Prostate gland (tissue), 2 donors: ENCODE results near the gene DHX34. TPM values are rescaled to one million over a fixed set of nuclear protein-coding genes. Genes with fewer than 3 reads are reported as not detected.

Experiments used
- DNase-seq: peaks from one replicate; pipeline ENCODE4 v3.0.0-alpha.2; 2019; ENCODE audit warnings: low spot score
- H3K27ac ChIP-seq, 2 donors: fragments of 200-600 bp; sonication (generic); 2 replicates each; pipeline ENCODE4 v1.5.1; 2017 to 2019
- H3K27me3 ChIP-seq: fragments of 200-600 bp; sonication (generic); replicated peaks from 2 replicates; pipeline ENCODE4 v1.5.1; 2019; ENCODE audit not compliant: insufficient read depth
- H3K36me3 ChIP-seq, 2 donors: fragments of 200-600 bp; sonication (generic); 1 replicate in 1 of 2; 2 replicates in 1 of 2; pipeline versions ENCODE4 v1.5.1 to v1.8.1; 2017 to 2019
- H3K4me1 ChIP-seq: fragments of 200-600 bp; sonication (generic); replicated peaks from 2 replicates; pipeline ENCODE4 v1.5.1; 2019
- H3K4me3 ChIP-seq, 2 donors: fragments of 200-600 bp; sonication (generic); 2 replicates each; pipeline ENCODE4 v1.5.1; 2017 to 2019
- H3K9me3 ChIP-seq: fragments of 200-600 bp; sonication (generic); 2 replicates; pipeline ENCODE4 v1.5.1; 2017
- POLR2A ChIP-seq: fragments of 450-650 bp; IDR thresholded peaks from one replicate; pipeline ENCODE4 v1.6.1; 2016; ENCODE audit warnings: antibody characterized with exemption, mild to moderate bottlenecking
- POLR2AphosphoS5 ChIP-seq: sonication (generic); formaldehyde crosslinking; IDR thresholded peaks from one replicate; pipeline ENCODE4 v1.6.1; 2017; ENCODE audit warnings: antibody characterized with exemption
- WGBS: methylation state at CpG from one replicate; pipeline ENCODE4 v1.1.5; 2018; 5-methylcytosine and 5-hydroxymethylcytosine counted together
- intact Hi-C: fragments of 100-400 bp; cut with DNase I; formaldehyde crosslinking; loops from one replicate; pipeline ENCODE4 v1.14.2; 2022
- total RNA-seq, 2 donors: library from RNA; depleted of rRNA; stranded (reverse); fragments of >200 nt; gene quantifications; one replicate each; pipeline ENCODE4 v1.1.0, GENCODE V29; 2016
- TF ChIP-seq, protein P1 (sequence below), 4 experiments: fragments of 200-600 bp in 2 of 4; fragments of 450-650 bp in 2 of 4; sonication (generic) in 2 of 4; IDR thresholded peaks; 1 replicate in 3 of 4; 2 replicates in 1 of 4; pipeline ENCODE4 v1.5.1; 2016 to 2019; ENCODE audit warnings: antibody characterized with exemption in 4 of 4, mild to moderate bottlenecking in 2 of 4, moderate library complexity in 2 of 4

Gene DHX34
- total RNA-seq, 2 donors from 2014 or later, result 15.5 to 41.8 TPM

DNA sequence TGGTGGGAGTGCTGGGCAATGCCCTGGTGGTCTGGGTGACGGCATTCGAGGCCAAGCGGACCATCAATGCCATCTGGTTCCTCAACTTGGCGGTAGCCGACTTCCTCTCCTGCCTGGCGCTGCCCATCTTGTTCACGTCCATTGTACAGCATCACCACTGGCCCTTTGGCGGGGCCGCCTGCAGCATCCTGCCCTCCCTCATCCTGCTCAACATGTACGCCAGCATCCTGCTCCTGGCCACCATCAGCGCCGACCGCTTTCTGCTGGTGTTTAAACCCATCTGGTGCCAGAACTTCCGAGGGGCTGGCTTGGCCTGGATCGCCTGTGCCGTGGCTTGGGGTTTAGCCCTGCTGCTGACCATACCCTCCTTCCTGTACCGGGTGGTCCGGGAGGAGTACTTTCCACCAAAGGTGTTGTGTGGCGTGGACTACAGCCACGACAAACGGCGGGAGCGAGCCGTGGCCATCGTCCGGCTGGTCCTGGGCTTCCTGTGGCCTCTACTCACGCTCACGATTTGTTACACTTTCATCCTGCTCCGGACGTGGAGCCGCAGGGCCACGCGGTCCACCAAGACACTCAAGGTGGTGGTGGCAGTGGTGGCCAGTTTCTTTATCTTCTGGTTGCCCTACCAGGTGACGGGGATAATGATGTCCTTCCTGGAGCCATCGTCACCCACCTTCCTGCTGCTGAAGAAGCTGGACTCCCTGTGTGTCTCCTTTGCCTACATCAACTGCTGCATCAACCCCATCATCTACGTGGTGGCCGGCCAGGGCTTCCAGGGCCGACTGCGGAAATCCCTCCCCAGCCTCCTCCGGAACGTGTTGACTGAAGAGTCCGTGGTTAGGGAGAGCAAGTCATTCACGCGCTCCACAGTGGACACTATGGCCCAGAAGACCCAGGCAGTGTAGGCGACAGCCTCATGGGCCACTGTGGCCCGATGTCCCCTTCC lies 28.9 kb upstream of the DHX34 start:
- Histone ChIP-seq H3K4me1 (no peaks in the 10 kb centered on the region), H3K27ac (no peak overlapping the region), H3K4me3 (no peak overlapping the region), H3K36me3 (no peaks in the 10 kb centered on the region), H3K27me3 (no peaks in the 10 kb centered on the region), H3K9me3 (no peaks in the 10 kb centered on the region)
- WGBS, result 94% methylated on average over 44 of the region's 46 CpGs
- TF ChIP-seq, protein P1, sequence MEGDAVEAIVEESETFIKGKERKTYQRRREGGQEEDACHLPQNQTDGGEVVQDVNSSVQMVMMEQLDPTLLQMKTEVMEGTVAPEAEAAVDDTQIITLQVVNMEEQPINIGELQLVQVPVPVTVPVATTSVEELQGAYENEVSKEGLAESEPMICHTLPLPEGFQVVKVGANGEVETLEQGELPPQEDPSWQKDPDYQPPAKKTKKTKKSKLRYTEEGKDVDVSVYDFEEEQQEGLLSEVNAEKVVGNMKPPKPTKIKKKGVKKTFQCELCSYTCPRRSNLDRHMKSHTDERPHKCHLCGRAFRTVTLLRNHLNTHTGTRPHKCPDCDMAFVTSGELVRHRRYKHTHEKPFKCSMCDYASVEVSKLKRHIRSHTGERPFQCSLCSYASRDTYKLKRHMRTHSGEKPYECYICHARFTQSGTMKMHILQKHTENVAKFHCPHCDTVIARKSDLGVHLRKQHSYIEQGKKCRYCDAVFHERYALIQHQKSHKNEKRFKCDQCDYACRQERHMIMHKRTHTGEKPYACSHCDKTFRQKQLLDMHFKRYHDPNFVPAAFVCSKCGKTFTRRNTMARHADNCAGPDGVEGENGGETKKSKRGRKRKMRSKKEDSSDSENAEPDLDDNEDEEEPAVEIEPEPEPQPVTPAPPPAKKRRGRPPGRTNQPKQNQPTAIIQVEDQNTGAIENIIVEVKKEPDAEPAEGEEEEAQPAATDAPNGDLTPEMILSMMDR (IDR thresholded peaks at IDR 0.05), result no peak
- TF ChIP-seq POLR2AphosphoS5 (no peak), POLR2A (no peak)
- intact Hi-C loops, result no loop called here
- DNase-seq, result no peak

DNA sequence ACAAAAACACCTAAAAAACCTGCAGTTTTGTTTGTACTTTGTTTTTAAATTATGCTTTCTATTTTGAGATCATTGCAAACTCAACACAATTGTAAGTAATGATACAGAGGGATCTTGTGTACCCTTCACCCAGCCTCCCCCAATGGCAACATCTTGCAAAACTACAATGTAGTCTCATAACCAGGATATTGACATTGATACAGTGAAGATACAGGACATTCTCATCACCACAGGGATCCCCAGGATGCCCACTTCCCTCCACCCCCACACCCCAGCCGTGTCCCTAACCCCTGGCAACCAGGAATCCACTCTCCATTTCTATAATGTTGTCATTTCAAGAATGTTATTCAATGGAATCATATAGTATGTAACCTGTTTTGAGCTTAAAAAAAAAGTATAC lies 27.5 kb upstream of the DHX34 start:
- 87% methylated on average over 1 of the region's 1 CpG for WGBS
- no peak for DNase-seq
- H3K27me3 ChIP-seq, result no peaks in the 10 kb centered on the region

GRCh38 chr19:47322058-47322457 lies 27.1 kb upstream of the DHX34 start:
- Histone ChIP-seq H3K36me3 (no peaks in the 10 kb centered on the region), H3K4me3 (no peak overlapping the region), H3K27me3 (no peaks in the 10 kb centered on the region), H3K27ac (no peak overlapping the region), H3K4me1 (no peaks in the 10 kb centered on the region), H3K9me3 (no peaks in the 10 kb centered on the region)
- intact Hi-C loops, result no loop called here
- DNase-seq, result no peak
- TF ChIP-seq POLR2A (no peak), POLR2AphosphoS5 (no peak)
- TF ChIP-seq, protein P1 (IDR thresholded peaks at IDR 0.05), result no peak
- 89% methylated on average over 2 of the region's 2 CpGs for WGBS

More for the DNA sequence above, 27.5 kb upstream of the DHX34 start:
- Histone ChIP-seq H3K36me3 (no peaks in the 10 kb centered on the region), H3K4me3 (no peak overlapping the region), H3K9me3 (no peaks in the 10 kb centered on the region), H3K27ac (no peak overlapping the region), H3K4me1 (no peaks in the 10 kb centered on the region)
- TF ChIP-seq, protein P1 (IDR thresholded peaks at IDR 0.05), result no peak
- TF ChIP-seq POLR2A (no peak), POLR2AphosphoS5 (no peak)
- intact Hi-C loops, result no loop called here

- H3K4me3 ChIP-seq, result no peak overlapping the region
These were observed 25.7 kb upstream of the DHX34 start for GRCh38 chr19:47323409-47323808.

GRCh38 chr19:47323872-47324271 lies 25.2 kb upstream of the DHX34 start:
- no peak for TF ChIP-seq POLR2A
- TF ChIP-seq, protein P1 (IDR thresholded peaks at IDR 0.05), result no peak
- no peak for TF ChIP-seq POLR2AphosphoS5
- intact Hi-C loops, result no loop called here
- H3K27ac ChIP-seq, result no peak overlapping the region
- H3K36me3 ChIP-seq, result no peaks in the 10 kb centered on the region
- H3K9me3 ChIP-seq, result no peaks in the 10 kb centered on the region
- no peaks in the 10 kb centered on the region for H3K4me1 ChIP-seq
- 82% methylated on average over 12 of the region's 12 CpGs for WGBS
- no peaks in the 10 kb centered on the region for H3K27me3 ChIP-seq
- no peak for DNase-seq
- no peak overlapping the region for H3K4me3 ChIP-seq

More at GRCh38 chr19:47323409-47323808, 25.7 kb upstream of the DHX34 start:
- WGBS, result 74% methylated on average over 8 of the region's 8 CpGs
- TF ChIP-seq POLR2AphosphoS5 (no peak), POLR2A (no peak)
- no peaks in the 10 kb centered on the region for H3K9me3 ChIP-seq
- DNase-seq, result no peak
- H3K27ac ChIP-seq, result no peak overlapping the region
- intact Hi-C loops, result no loop called here
- H3K27me3 ChIP-seq, result no peaks in the 10 kb centered on the region
- H3K4me1 ChIP-seq, result no peaks in the 10 kb centered on the region
- no peaks in the 10 kb centered on the region for H3K36me3 ChIP-seq
